SK-N-SH (cell line): ENCODE data around the gene CDK13. TPM values are rescaled to one million over a fixed set of nuclear protein-coding genes. Genes with fewer than 3 reads are reported as not detected.

Experiments
- CTCF ChIA-PET: fragments of 300-600, 350-600 bp; formaldehyde crosslinking; extraction: SDS; loops from one replicate; lab custom pipeline; 2021; lab: Yijun Ruan, JAX
- POLR2A ChIA-PET: fragments of 350-600 bp; sonication (Branson Sonifier 250); formaldehyde crosslinking; extraction: SDS; loops from one replicate; lab custom pipeline; 2020; ENCODE audit warnings: antibody characterized with exemption, inconsistent platforms; lab: Yijun Ruan, JAX
- DNase-seq: peaks from one replicate; pipeline ENCODE4 v3.0.0; 2012
- H2AFZ ChIP-seq: fragments of 200-600 bp; sonication (generic); 2 replicates; pipeline ENCODE4 v1.8.1; 2016; ENCODE audit warnings: antibody characterized with exemption, mild to moderate bottlenecking, low read depth
- H3F3A ChIP-seq: fragments of 200-600 bp; sonication (generic); replicated peaks from 2 replicates; pipeline ENCODE3; 2016; ENCODE audit warnings: antibody characterized with exemption, mild to moderate bottlenecking; ENCODE audit not compliant: insufficient read depth
- H3K27ac ChIP-seq, 2 experiments: fragments of 200-500 bp in 1 of 2; fragments of 200-600 bp in 1 of 2; sonication (Bioruptor generic) in 1 of 2; sonication (generic), shearing (Covaris generic) in 1 of 2; 2 replicates each; pipeline versions ENCODE4 v1.5.1 to v1.6.1; 2014 to 2016; ENCODE audit warnings: low read depth in 2 of 2, inconsistent platforms in 1 of 2, low read length in 1 of 2, mild to moderate bottlenecking in 1 of 2, mixed read lengths in 1 of 2
- H3K27me3 ChIP-seq: fragments of 200-600 bp; sonication (generic), shearing (Covaris generic); 2 replicates; pipeline ENCODE4 v1.6.1; 2016; ENCODE audit warnings: mixed run types; ENCODE audit not compliant: insufficient read depth
- H3K36me3 ChIP-seq, 2 experiments: fragments of 200-500 bp in 1 of 2; fragments of 200-600 bp in 1 of 2; sonication (Bioruptor generic) in 1 of 2; sonication (generic) in 1 of 2; replicated peaks in 1 of 2; 2 replicates each; pipeline versions ENCODE3 to v1.5.1; 2014 to 2016; ENCODE audit warnings: low read length in 1 of 2, mild to moderate bottlenecking in 1 of 2; ENCODE audit not compliant: insufficient read depth in 2 of 2, control insufficient read depth in 1 of 2
- H3K4me1 ChIP-seq, 2 experiments: fragments of 200-500 bp in 1 of 2; fragments of 200-600 bp in 1 of 2; sonication (Bioruptor generic) in 1 of 2; sonication (generic), shearing (Covaris generic) in 1 of 2; 2 replicates each; pipeline versions ENCODE4 v1.5.1 to v1.6.1; 2014 to 2016; ENCODE audit warnings: low read depth in 1 of 2, low read length in 1 of 2, mixed run types in 1 of 2; ENCODE audit not compliant: insufficient read depth in 2 of 2, control insufficient read depth in 1 of 2
- H3K4me2 ChIP-seq: fragments of 200-600 bp; sonication (generic), shearing (Covaris generic); 2 replicates; pipeline ENCODE4 v1.6.1; 2017; ENCODE audit warnings: mixed run types
- H3K4me3 ChIP-seq, 2 experiments: fragments of 200-500 bp in 1 of 2; fragments of 200-600 bp in 1 of 2; sonication (Bioruptor generic) in 1 of 2; sonication (generic), shearing (Covaris generic) in 1 of 2; 2 replicates each; pipeline versions ENCODE4 v1.5.1 to v1.8.1; 2014 to 2016; ENCODE audit warnings: low read depth in 2 of 2, inconsistent platforms in 1 of 2, low read length in 1 of 2, mild to moderate bottlenecking in 1 of 2, mixed read lengths in 1 of 2, moderate library complexity in 1 of 2
- H3K79me2 ChIP-seq: fragments of 200-600 bp; sonication (generic); 2 replicates; pipeline ENCODE4 v1.8.1; 2017; ENCODE audit warnings: mild to moderate bottlenecking; ENCODE audit not compliant: insufficient read depth
- H3K9ac ChIP-seq: fragments of 200-600 bp; sonication (generic); 2 replicates; pipeline ENCODE4 v1.6.1; 2017; ENCODE audit warnings: mixed run types
- H3K9me2 ChIP-seq: fragments of 200-600 bp; sonication (generic); 2 replicates; pipeline ENCODE4 v1.6.1; 2017; ENCODE audit warnings: mixed run types
- H3K9me3 ChIP-seq: fragments of 200-600 bp; sonication (generic); 2 replicates; pipeline ENCODE4 v1.6.1; 2017; ENCODE audit warnings: mixed run types, mild to moderate bottlenecking, moderate library complexity
- H4K20me1 ChIP-seq: fragments of 200-600 bp; sonication (generic); 2 replicates; pipeline ENCODE4 v1.6.1; 2017; ENCODE audit warnings: mild to moderate bottlenecking, mixed run types; ENCODE audit not compliant: insufficient read depth
- ELF1 ChIP-seq: IDR thresholded peaks from 2 replicates; pipeline ENCODE4 v1.4.0; 2012
- FOXJ3 ChIP-seq: sonication (generic); formaldehyde crosslinking; IDR thresholded peaks from 2 replicates; pipeline ENCODE4 v1.5.1; 2020; ENCODE audit warnings: mild to moderate bottlenecking, missing genetic modification reagents
- MXI1 ChIP-seq: IDR thresholded peaks from 2 replicates; pipeline ENCODE4 v1.6.1; 2012; ENCODE audit warnings: mild to moderate bottlenecking, low read depth, low read length, improper control_type of control experiment
- NRF1 ChIP-seq: IDR thresholded peaks from 2 replicates; pipeline ENCODE4 v1.6.1; 2012; ENCODE audit warnings: low read depth, mild to moderate bottlenecking, low read length
- RCOR1 ChIP-seq: fragments of 150-350 bp; IDR thresholded peaks from 2 replicates; pipeline ENCODE4 v1.6.1; 2017; ENCODE audit warnings: antibody characterized with exemption, low read length
- RFX5 ChIP-seq: IDR thresholded peaks from 2 replicates; pipeline ENCODE4 v1.6.1; 2012; ENCODE audit warnings: mild to moderate bottlenecking, improper control_type of control experiment, low read length
- WGBS: methylation state at CpG from one replicate; pipeline ENCODE4 v1.1.6; 2017; ENCODE audit warnings: low lambda C conversion rate; 5-methylcytosine and 5-hydroxymethylcytosine counted together
- polyA plus RNA-seq, 3 experiments: library from polyadenylated mRNA; depleted of rRNA; stranded (reverse); fragments of >200 nt; gene quantifications; 2 replicates each; pipeline ENCODE4 v1.2.3, GENCODE V29; 2012
- TF ChIP-seq, protein P1 (sequence below): IDR thresholded peaks from 2 replicates; pipeline ENCODE4 v1.4.0; 2012; ENCODE audit warnings: low read depth, borderline replicate concordance
- TF ChIP-seq, protein P2 (sequence below): fragments of 150-350 bp; IDR thresholded peaks from 2 replicates; pipeline ENCODE4 v1.6.1; 2016; ENCODE audit warnings: mild to moderate bottlenecking, low read depth, low read length
- TF ChIP-seq, protein P3 (sequence below): IDR thresholded peaks from 2 replicates; pipeline ENCODE4 v1.6.1; 2012; ENCODE audit warnings: mild to moderate bottlenecking, low read depth, low read length, moderate library complexity
- TF ChIP-seq, protein P4 (sequence below): IDR thresholded peaks from 2 replicates; pipeline ENCODE4; 2012

The CDK13 gene
- polyA plus RNA-seq, 1 of the 3 experiments (the other 2 are of a cell fraction): 23.1 TPM

DNA sequence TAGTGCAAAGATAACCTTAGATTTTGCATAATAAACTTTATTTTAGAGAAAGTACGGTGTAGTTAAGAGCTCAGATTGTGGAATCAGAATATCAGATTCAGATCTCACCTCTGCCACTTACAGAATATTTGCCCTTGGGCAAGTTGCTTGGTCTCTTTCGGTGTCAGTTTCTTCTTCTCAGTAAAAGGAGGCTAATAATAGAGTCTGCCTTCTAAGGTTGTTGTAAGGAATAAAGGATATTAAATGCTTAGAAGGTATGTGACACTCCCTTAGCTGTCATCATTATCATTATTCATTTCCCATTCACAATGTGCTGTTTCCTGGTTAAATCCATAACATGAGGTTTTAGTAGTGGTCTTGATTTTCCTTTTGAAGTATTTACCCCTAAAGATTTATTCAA is 142.1 kb downstream of the CDK13 start (continued):
- TF ChIP-seq MXI1 (no peak), ELF1 (no peak), RCOR1 (no peak), FOXJ3 (no peak)
- TF ChIP-seq, protein P1, sequence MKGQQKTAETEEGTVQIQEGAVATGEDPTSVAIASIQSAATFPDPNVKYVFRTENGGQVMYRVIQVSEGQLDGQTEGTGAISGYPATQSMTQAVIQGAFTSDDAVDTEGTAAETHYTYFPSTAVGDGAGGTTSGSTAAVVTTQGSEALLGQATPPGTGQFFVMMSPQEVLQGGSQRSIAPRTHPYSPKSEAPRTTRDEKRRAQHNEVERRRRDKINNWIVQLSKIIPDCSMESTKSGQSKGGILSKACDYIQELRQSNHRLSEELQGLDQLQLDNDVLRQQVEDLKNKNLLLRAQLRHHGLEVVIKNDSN: no peak
- TF ChIP-seq, protein P2, sequence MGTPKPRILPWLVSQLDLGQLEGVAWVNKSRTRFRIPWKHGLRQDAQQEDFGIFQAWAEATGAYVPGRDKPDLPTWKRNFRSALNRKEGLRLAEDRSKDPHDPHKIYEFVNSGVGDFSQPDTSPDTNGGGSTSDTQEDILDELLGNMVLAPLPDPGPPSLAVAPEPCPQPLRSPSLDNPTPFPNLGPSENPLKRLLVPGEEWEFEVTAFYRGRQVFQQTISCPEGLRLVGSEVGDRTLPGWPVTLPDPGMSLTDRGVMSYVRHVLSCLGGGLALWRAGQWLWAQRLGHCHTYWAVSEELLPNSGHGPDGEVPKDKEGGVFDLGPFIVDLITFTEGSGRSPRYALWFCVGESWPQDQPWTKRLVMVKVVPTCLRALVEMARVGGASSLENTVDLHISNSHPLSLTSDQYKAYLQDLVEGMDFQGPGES: no peak
- TF ChIP-seq, protein P3, sequence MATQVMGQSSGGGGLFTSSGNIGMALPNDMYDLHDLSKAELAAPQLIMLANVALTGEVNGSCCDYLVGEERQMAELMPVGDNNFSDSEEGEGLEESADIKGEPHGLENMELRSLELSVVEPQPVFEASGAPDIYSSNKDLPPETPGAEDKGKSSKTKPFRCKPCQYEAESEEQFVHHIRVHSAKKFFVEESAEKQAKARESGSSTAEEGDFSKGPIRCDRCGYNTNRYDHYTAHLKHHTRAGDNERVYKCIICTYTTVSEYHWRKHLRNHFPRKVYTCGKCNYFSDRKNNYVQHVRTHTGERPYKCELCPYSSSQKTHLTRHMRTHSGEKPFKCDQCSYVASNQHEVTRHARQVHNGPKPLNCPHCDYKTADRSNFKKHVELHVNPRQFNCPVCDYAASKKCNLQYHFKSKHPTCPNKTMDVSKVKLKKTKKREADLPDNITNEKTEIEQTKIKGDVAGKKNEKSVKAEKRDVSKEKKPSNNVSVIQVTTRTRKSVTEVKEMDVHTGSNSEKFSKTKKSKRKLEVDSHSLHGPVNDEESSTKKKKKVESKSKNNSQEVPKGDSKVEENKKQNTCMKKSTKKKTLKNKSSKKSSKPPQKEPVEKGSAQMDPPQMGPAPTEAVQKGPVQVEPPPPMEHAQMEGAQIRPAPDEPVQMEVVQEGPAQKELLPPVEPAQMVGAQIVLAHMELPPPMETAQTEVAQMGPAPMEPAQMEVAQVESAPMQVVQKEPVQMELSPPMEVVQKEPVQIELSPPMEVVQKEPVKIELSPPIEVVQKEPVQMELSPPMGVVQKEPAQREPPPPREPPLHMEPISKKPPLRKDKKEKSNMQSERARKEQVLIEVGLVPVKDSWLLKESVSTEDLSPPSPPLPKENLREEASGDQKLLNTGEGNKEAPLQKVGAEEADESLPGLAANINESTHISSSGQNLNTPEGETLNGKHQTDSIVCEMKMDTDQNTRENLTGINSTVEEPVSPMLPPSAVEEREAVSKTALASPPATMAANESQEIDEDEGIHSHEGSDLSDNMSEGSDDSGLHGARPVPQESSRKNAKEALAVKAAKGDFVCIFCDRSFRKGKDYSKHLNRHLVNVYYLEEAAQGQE: no peak
- TF ChIP-seq, protein P4, sequence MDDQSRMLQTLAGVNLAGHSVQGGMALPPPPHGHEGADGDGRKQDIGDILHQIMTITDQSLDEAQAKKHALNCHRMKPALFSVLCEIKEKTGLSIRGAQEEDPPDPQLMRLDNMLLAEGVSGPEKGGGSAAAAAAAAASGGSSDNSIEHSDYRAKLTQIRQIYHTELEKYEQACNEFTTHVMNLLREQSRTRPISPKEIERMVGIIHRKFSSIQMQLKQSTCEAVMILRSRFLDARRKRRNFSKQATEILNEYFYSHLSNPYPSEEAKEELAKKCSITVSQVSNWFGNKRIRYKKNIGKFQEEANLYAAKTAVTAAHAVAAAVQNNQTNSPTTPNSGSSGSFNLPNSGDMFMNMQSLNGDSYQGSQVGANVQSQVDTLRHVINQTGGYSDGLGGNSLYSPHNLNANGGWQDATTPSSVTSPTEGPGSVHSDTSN: no peak

DNA sequence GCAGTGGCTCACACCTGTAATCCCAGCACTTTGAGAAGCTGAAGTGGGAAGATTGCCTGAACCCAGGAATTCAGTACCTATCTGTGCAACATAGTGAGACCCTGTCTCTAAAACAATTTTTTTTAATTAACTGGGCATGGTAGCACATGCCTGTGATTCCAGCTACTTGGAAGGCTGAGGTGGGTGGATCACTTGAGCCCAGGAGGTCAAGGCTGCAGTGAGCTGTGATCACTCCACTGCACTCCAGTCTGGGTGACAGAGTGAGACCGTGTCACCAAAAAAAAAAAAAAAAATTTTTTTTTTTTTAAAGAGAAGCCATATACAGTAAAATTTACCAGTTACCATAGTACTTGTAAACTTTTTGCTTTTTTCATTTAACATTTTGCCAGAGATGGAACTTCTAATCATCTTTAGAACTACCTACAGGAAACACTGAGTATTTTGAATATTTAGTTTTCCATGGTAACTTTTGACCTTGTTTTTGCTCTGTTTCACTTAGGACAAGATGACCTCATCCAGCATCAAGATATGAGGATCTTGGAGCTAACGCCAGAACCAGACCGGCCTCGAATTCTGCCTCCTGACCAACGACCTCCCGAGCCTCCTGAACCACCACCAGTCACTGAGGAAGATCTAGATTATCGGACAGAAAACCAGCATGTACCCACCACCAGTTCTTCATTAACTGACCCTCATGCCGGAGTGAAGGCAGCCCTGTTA is 143.7 kb downstream of the CDK13 start:
- TF ChIP-seq, protein P4: no peak
- TF ChIP-seq MXI1 (no peak), RFX5 (no peak), NRF1 (no peak), ELF1 (no peak)
- peaks cover 27% of the 10 kb centered on the region for H3F3A ChIP-seq
- CTCF ChIA-PET: interaction anchor here (1.3 to 1.9 kb wide), 3 partner anchors 41 kb away, joined by 3 to 6 read pairs (median 4); partner anchors contain the start of genes MPLKIP and SUGCT
- H2AFZ ChIP-seq: no peak overlapping the region
- H3K79me2 ChIP-seq: peaks cover 14% of the 10 kb centered on the region
- no peaks in the 10 kb centered on the region for H3K9me3 ChIP-seq
- H3K9ac ChIP-seq: no peak overlapping the region
- POLR2A ChIA-PET: no interaction called here
- H3K9me2 ChIP-seq: no peaks in the 10 kb centered on the region
- no peaks in the 10 kb centered on the region for H3K27me3 ChIP-seq
- DNase-seq: no peak
- no peak overlapping the region for H3K4me3 ChIP-seq
- peaks cover 61 to 71% of the 10 kb centered on the region in 2 experiments for H3K36me3 ChIP-seq
- H4K20me1 ChIP-seq: no peaks in the 10 kb centered on the region
- H3K4me1 ChIP-seq: peaks cover 0 to 12% of the 10 kb centered on the region in 2 experiments; a peak in 2 of 4 replicates
- no peak overlapping the region; a peak in 1 of 4 replicates for H3K27ac ChIP-seq
- 97% methylated on average over 8 of the region's 8 CpGs for WGBS
- H3K4me2 ChIP-seq: no peak overlapping the region
